CD14-positive monocyte (primary cell): Measurements from ENCODE around the gene CDH13. TPM values are rescaled to one million over a fixed set of nuclear protein-coding genes. Genes with fewer than 3 reads are reported as not detected.

Experiments used
- DNase-seq, 3 donors: peaks; one replicate each; pipeline ENCODE4 v3.0.0-alpha.2; 2011 to 2022
- H2AFZ ChIP-seq: 2 replicates; pipeline ENCODE4 v1.6.0; 2012; ENCODE audit warnings: mild to moderate bottlenecking, low read depth, low read length, inconsistent platforms; ENCODE audit not compliant: insufficient read depth, poor library complexity, severe bottlenecking
- H3K27ac ChIP-seq, 2 donors: 1 replicate in 1 of 2; 2 replicates in 1 of 2; pipeline ENCODE4 v1.5.1; 2012 to 2013; ENCODE audit warnings: low read length in 2 of 2, control low read depth in 1 of 2, inconsistent platforms in 1 of 2, low read depth in 1 of 2, mild to moderate bottlenecking in 1 of 2
- H3K27me3 ChIP-seq, 2 donors: one replicate each; pipeline versions ENCODE4 v1.6.0 to v1.6.1; 2011 to 2013; ENCODE audit warnings: low read length in 2 of 2; ENCODE audit not compliant: control insufficient read depth in 2 of 2, insufficient read depth in 2 of 2
- H3K36me3 ChIP-seq, 2 donors: replicated peaks in 1 of 2; 1 replicate in 1 of 2; 2 replicates in 1 of 2; pipeline versions ENCODE4 v1.5.1 to v1.6.1; 2012 to 2013; ENCODE audit warnings: low read length in 2 of 2, control low read depth in 1 of 2, inconsistent platforms in 1 of 2, mild to moderate bottlenecking in 1 of 2; ENCODE audit not compliant: insufficient read depth in 2 of 2, control insufficient read depth in 1 of 2
- H3K4me1 ChIP-seq, 2 donors: 1 replicate in 1 of 2; 2 replicates in 1 of 2; pipeline versions ENCODE4 v1.5.1 to v1.6.1; 2012 to 2013; ENCODE audit warnings: low read length in 2 of 2, control low read depth in 1 of 2, inconsistent platforms in 1 of 2, mild to moderate bottlenecking in 1 of 2, moderate library complexity in 1 of 2; ENCODE audit not compliant: insufficient read depth in 2 of 2, control insufficient read depth in 1 of 2
- H3K4me2 ChIP-seq: replicated peaks from 2 replicates; pipeline ENCODE3; 2012; ENCODE audit warnings: low read length, moderate library complexity, mild to moderate bottlenecking; ENCODE audit not compliant: poor library complexity, severe bottlenecking; ENCODE audit errors: extremely low read depth
- H3K4me3 ChIP-seq, 3 experiments: fragments of 200-600 bp in 1 of 3; sonication (generic) in 1 of 3; replicated peaks in 1 of 3; 1 replicate in 2 of 3; 2 replicates in 1 of 3; pipeline ENCODE4 v1.5.1; 2011 to 2013; ENCODE audit warnings: low read length in 3 of 3, mild to moderate bottlenecking in 3 of 3, control low read depth in 2 of 3, low read depth in 2 of 3, inconsistent platforms in 1 of 3, moderate library complexity in 1 of 3
- H3K79me2 ChIP-seq: 2 replicates; pipeline ENCODE4 v1.6.0; 2012; ENCODE audit warnings: mild to moderate bottlenecking, control low read depth, inconsistent platforms, low read length, moderate library complexity; ENCODE audit not compliant: insufficient read depth
- H3K9ac ChIP-seq: 2 replicates; pipeline ENCODE4 v1.6.0; 2017; ENCODE audit warnings: low read length, mild to moderate bottlenecking; ENCODE audit not compliant: insufficient read depth, poor library complexity, severe bottlenecking
- H3K9me3 ChIP-seq, 2 donors: replicated peaks in 1 of 2; 1 replicate in 1 of 2; 2 replicates in 1 of 2; pipeline versions ENCODE4 v1.5.1 to v1.6.1; 2012 to 2013; ENCODE audit warnings: low read length in 2 of 2, control low read depth in 1 of 2; ENCODE audit not compliant: control insufficient read depth in 1 of 2, insufficient read depth in 1 of 2
- H4K20me1 ChIP-seq: 2 replicates; pipeline ENCODE4 v1.6.0; 2012; ENCODE audit warnings: mild to moderate bottlenecking, low read length, control low read depth, moderate library complexity; ENCODE audit not compliant: insufficient read depth
- H3K27ac Mint-ChIP-seq, 7 donors: one replicate each; pipeline ENCODE4 v1.8.0; 2020; ENCODE audit warnings: mild to moderate bottlenecking in 7 of 7, mixed read lengths in 7 of 7, moderate library complexity in 6 of 7, inconsistent platforms in 2 of 7
- H3K27me3 Mint-ChIP-seq, 3 donors: one replicate each; pipeline ENCODE4 v1.8.0; 2021 to 2022; ENCODE audit warnings: low read depth in 3 of 3, mild to moderate bottlenecking in 3 of 3, mixed read lengths in 3 of 3, moderate library complexity in 3 of 3, inconsistent platforms in 1 of 3
- H3K36me3 Mint-ChIP-seq, 2 donors: one replicate each; pipeline ENCODE4 v1.8.0; 2020; ENCODE audit warnings: mixed read lengths in 2 of 2, inconsistent platforms in 1 of 2, mild to moderate bottlenecking in 1 of 2
- H3K4me1 Mint-ChIP-seq: one replicate; pipeline ENCODE4 v1.8.0; 2020; ENCODE audit warnings: mild to moderate bottlenecking, mixed read lengths
- H3K4me3 Mint-ChIP-seq, 2 donors: one replicate each; pipeline ENCODE4 v1.8.0; 2020; ENCODE audit warnings: mild to moderate bottlenecking in 2 of 2, mixed read lengths in 2 of 2, moderate library complexity in 1 of 2
- H3K9me3 Mint-ChIP-seq, 7 donors: one replicate each; pipeline ENCODE4 v1.8.0; 2020 to 2022; ENCODE audit warnings: mixed read lengths in 7 of 7, mild to moderate bottlenecking in 6 of 7, moderate library complexity in 6 of 7, inconsistent platforms in 2 of 7
- CTCF ChIP-seq: fragments of 200-600 bp; IDR thresholded peaks from one replicate; pipeline ENCODE4 v1.8.0; 2022; ENCODE audit warnings: antibody characterized with exemption, mild to moderate bottlenecking
- whole genome bisulfite sequencing: methylation state at CpG from one replicate; pipeline ENCODE4 v1.1.5; 2013; ENCODE audit warnings: missing lambda C conversion rate; ENCODE audit not compliant: insufficient coverage; 5-methylcytosine and 5-hydroxymethylcytosine counted together
- intact Hi-C, 2 donors: fragments of 100-400 bp; cut with micrococcal nuclease; formaldehyde crosslinking; loops; one replicate each; pipeline versions ENCODE4 v1.15.0 to v1.15.1; 2023
- polyA plus RNA-seq, 3 donors: library from polyadenylated mRNA; depleted of rRNA in 1 of 3; unstranded in 2 of 3; stranded (reverse) in 1 of 3; fragments of 300-500 nt in 2 of 3; fragments of >200 nt in 1 of 3; fragmentation: Illumina TruSeq in 2 of 3; gene quantifications; 1 replicate in 2 of 3; 2 replicates in 1 of 3; pipeline ENCODE4 v1.2.3, GENCODE V29; 2012 to 2021

Gene CDH13
- polyA plus RNA-seq, 3 donors = 0.13 to 0.19 TPM; not detected in 1

DNA sequence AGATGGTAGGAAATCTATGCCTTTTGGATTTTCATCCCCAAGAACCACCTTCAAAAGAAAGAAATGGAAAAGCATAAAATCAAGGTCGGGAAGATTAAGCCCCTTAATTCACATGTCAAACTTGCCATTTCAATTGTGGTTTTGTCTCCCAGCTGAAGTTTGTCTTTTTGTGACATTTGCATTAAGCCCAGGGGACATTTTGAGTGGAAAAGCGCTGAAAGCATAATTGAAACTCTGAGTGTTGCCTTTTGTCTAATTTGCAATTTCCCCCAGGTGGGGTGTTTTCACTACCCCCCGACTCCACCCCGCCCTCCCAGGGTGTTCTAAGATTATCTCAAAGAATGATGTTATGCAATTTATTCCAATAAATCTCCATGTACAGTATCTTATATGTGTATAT, 396.2 kb downstream of the CDH13 start:
- Histone ChIP-seq H3K36me3 (no peaks in the 10 kb centered on the region), H3K27ac (no peak overlapping the region), H3K4me2 (no peak overlapping the region), H3K27me3 (no peaks in the 10 kb centered on the region), H4K20me1 (no peaks in the 10 kb centered on the region), H3K9ac (no peak overlapping the region), H3K9me3 (no peaks in the 10 kb centered on the region), H3K4me3 (no peak overlapping the region), H3K79me2 (no peaks in the 10 kb centered on the region), H2AFZ (no peak overlapping the region), H3K4me1 (no peaks in the 10 kb centered on the region)
- Mint-ChIP-seq H3K4me1 (no peaks in the 10 kb centered on the region), H3K4me3 (no peak overlapping the region), H3K36me3 (no peaks in the 10 kb centered on the region), H3K9me3 (peaks cover 0 to 11% (median 3%) of the 10 kb centered on the region in 7 donors), H3K27ac (no peak overlapping the region), H3K27me3 (peaks cover 0 to 1% (median 0%) of the 10 kb centered on the region in 3 donors)
- no CpG with 5 or more reads among the region's 4 CpGs for WGBS
- intact Hi-C loops = no loop called here
- no peak for TF ChIP-seq CTCF
- no peak for DNase-seq

GRCh38 chr16:83023640-83024039, 396.9 kb downstream of the CDH13 start:
- H3K79me2 ChIP-seq = no peaks in the 10 kb centered on the region
- H3K4me2 ChIP-seq = no peak overlapping the region
- Mint-ChIP-seq H3K27me3 (peaks cover 0 to 1% (median 0%) of the 10 kb centered on the region in 3 donors), H3K9me3 (peaks cover 0 to 11% (median 3%) of the 10 kb centered on the region in 7 donors), H3K4me3 (no peak overlapping the region), H3K4me1 (no peaks in the 10 kb centered on the region), H3K36me3 (no peaks in the 10 kb centered on the region), H3K27ac (no peak overlapping the region)
- no peak for DNase-seq
- H3K9ac ChIP-seq = no peak overlapping the region
- H3K27ac ChIP-seq = no peak overlapping the region
- H2AFZ ChIP-seq = no peak overlapping the region
- TF ChIP-seq CTCF = no peak
- WGBS = no CpG with 5 or more reads among the region's 1 CpG
- H3K4me1 ChIP-seq = no peaks in the 10 kb centered on the region
- H3K36me3 ChIP-seq = no peaks in the 10 kb centered on the region
- no peaks in the 10 kb centered on the region for H4K20me1 ChIP-seq
- no peaks in the 10 kb centered on the region for H3K9me3 ChIP-seq
- no peaks in the 10 kb centered on the region for H3K27me3 ChIP-seq
- intact Hi-C loops = no loop called here
- no peak overlapping the region for H3K4me3 ChIP-seq
